ENCODE measurements around the gene FA2H.
"Not testable (repeated sequence)": the region's sequence is repeated elsewhere in the genome, so short reads cannot be mapped to it uniquely, and the experiment has no call there.

The FA2H gene

GRCh38 chr16:74769586-74770190, 4.9 kb downstream of the FA2H start:
- DNase-seq = no peak

GRCh38 chr16:74768239-74768638, 6.4 kb downstream of the FA2H start:
- DNase-seq = no peak

- DNase-seq = no peak
These were observed 6.9 kb downstream of the FA2H start for GRCh38 chr16:74767749-74768148.

GRCh38 chr16:74766729-74767128, 7.9 kb downstream of the FA2H start:
- no peak for DNase-seq

GRCh38 chr16:74764184-74764583, 10.4 kb downstream of the FA2H start:
- not testable (repeated sequence) for DNase-seq

- no peak for DNase-seq
These were observed 13.0 kb downstream of the FA2H start for GRCh38 chr16:74761665-74762064.

GRCh38 chr16:74760007-74760767, 14.4 kb downstream of the FA2H start:
- DNase-seq = no peak

GRCh38 chr16:74759564-74759963, 15.1 kb downstream of the FA2H start:
- no peak for DNase-seq

GRCh38 chr16:74758801-74759200, 15.8 kb downstream of the FA2H start:
- DNase-seq = no peak

- no peak for DNase-seq
These were observed 17.3 kb downstream of the FA2H start for GRCh38 chr16:74757349-74757748.

GRCh38 chr16:74756203-74756602, 18.4 kb downstream of the FA2H start:
- DNase-seq = no peak

GRCh38 chr16:74753180-74753579, 21.4 kb downstream of the FA2H start:
- no peak for DNase-seq

GRCh38 chr16:74752756-74753155, 21.9 kb downstream of the FA2H start:
- DNase-seq = no peak

- no peak for DNase-seq
These were observed 22.4 kb downstream of the FA2H start for GRCh38 chr16:74752258-74752657.

- no peak for DNase-seq
These were observed 23.0 kb downstream of the FA2H start for GRCh38 chr16:74751658-74752057.

- DNase-seq = no peak
These were observed 25.1 kb downstream of the FA2H start for GRCh38 chr16:74749291-74750055.

- DNase-seq = no peak
These were observed 26.0 kb downstream of the FA2H start for GRCh38 chr16:74748616-74749026.

- no peak for DNase-seq
These were observed 26.7 kb downstream of the FA2H start for GRCh38 chr16:74747716-74748615.

GRCh38 chr16:74745926-74746325, 28.7 kb downstream of the FA2H start:
- DNase-seq = no peak

- DNase-seq = no peak
These were observed 29.5 kb downstream of the FA2H start for GRCh38 chr16:74745109-74745615.

GRCh38 chr16:74744566-74744965, 30.1 kb downstream of the FA2H start:
- no peak for DNase-seq

- peak; percentile 81 for DNase-seq
These were observed 30.8 kb downstream of the FA2H start for GRCh38 chr16:74743668-74744299.

Data from NCI-H510A treated with DMSO at 0.1 percent for 48 hours (cell line).